Trophoblast cell (in vitro differentiated cells and primary cell): ENCODE data around the gene GCHFR.
A peak's percentile ranks its signal among the peaks of the same experiment; 100 is the strongest.

ENCODE experiments used
- DNase-seq, 2 donors: peaks; one replicate each; pipeline ENCODE4 v3.0.0-alpha.2; 2016
- H2AFZ ChIP-seq: 2 replicates; pipeline ENCODE4 v1.6.1; 2013; ENCODE audit warnings: low read length, moderate library complexity, mild to moderate bottlenecking; ENCODE audit not compliant: insufficient read depth, poor library complexity
- H2AK5ac ChIP-seq: 2 replicates; pipeline ENCODE4 v1.6.1; 2013; ENCODE audit warnings: mild to moderate bottlenecking, low read length
- H2BK120ac ChIP-seq: 2 replicates; pipeline ENCODE4 v1.6.1; 2013; ENCODE audit warnings: low read length, mild to moderate bottlenecking, moderate library complexity; ENCODE audit not compliant: insufficient read depth, poor library complexity
- H2BK12ac ChIP-seq: 2 replicates; pipeline ENCODE4 v1.6.1; 2013; ENCODE audit warnings: mild to moderate bottlenecking, low read length, moderate library complexity
- H2BK5ac ChIP-seq: 2 replicates; pipeline ENCODE4 v1.6.1; 2013; ENCODE audit warnings: low read length, low read depth, moderate library complexity, mild to moderate bottlenecking; ENCODE audit not compliant: poor library complexity
- H3K14ac ChIP-seq: 2 replicates; pipeline ENCODE4 v1.6.1; 2013; ENCODE audit warnings: mild to moderate bottlenecking, low read length
- H3K18ac ChIP-seq: 2 replicates; pipeline ENCODE4 v1.6.1; 2013; ENCODE audit warnings: mild to moderate bottlenecking, low read length
- H3K23ac ChIP-seq: 2 replicates; pipeline ENCODE4 v1.6.1; 2013; ENCODE audit warnings: low read length
- H3K27ac ChIP-seq: 2 replicates; pipeline ENCODE4 v1.5.1; 2013; ENCODE audit warnings: low read depth, mild to moderate bottlenecking, inconsistent platforms, low read length, moderate library complexity
- H3K27me3 ChIP-seq: 2 replicates; pipeline ENCODE4 v1.6.1; 2013; ENCODE audit warnings: inconsistent platforms, mild to moderate bottlenecking, low read length, moderate library complexity; ENCODE audit not compliant: insufficient read depth
- H3K36me3 ChIP-seq, 2 experiments: 1 replicate in 1 of 2; 2 replicates in 1 of 2; pipeline ENCODE4 v1.6.1; 2013; ENCODE audit warnings: low read length in 2 of 2, mild to moderate bottlenecking in 2 of 2, moderate library complexity in 1 of 2; ENCODE audit not compliant: insufficient read depth in 2 of 2, control insufficient read depth in 1 of 2
- H3K4ac ChIP-seq: 2 replicates; pipeline ENCODE4 v1.6.1; 2013; ENCODE audit warnings: low read depth, mild to moderate bottlenecking, low read length, moderate library complexity
- H3K4me1 ChIP-seq, 2 experiments: 1 replicate in 1 of 2; 2 replicates in 1 of 2; pipeline ENCODE4 v1.6.1; 2013; ENCODE audit warnings: low read length in 2 of 2, mild to moderate bottlenecking in 2 of 2, moderate library complexity in 1 of 2; ENCODE audit not compliant: insufficient read depth in 2 of 2, control insufficient read depth in 1 of 2
- H3K4me2 ChIP-seq: 2 replicates; pipeline ENCODE4 v1.6.1; 2013; ENCODE audit warnings: inconsistent platforms, mild to moderate bottlenecking, low read length, moderate library complexity
- H3K4me3 ChIP-seq: 2 replicates; pipeline ENCODE4 v1.5.1; 2013; ENCODE audit warnings: mild to moderate bottlenecking, low read depth, low read length, inconsistent platforms
- H3K79me1 ChIP-seq: one replicate; pipeline ENCODE4 v1.6.1; 2013; ENCODE audit warnings: low read length
- H3K79me2 ChIP-seq: 2 replicates; pipeline ENCODE4 v1.6.1; 2013; ENCODE audit warnings: low read length, mild to moderate bottlenecking; ENCODE audit not compliant: control insufficient read depth, insufficient read depth, poor library complexity
- H3K9ac ChIP-seq: 2 replicates; pipeline ENCODE4 v1.6.1; 2013; ENCODE audit warnings: mild to moderate bottlenecking, low read length
- H3K9me3 ChIP-seq: 2 replicates; pipeline ENCODE4 v1.6.1; 2013; ENCODE audit warnings: low read depth, mild to moderate bottlenecking, control low read depth, inconsistent platforms, low read length; ENCODE audit not compliant: insufficient read depth
- H4K12ac ChIP-seq: 2 replicates; pipeline ENCODE4 v1.6.1; 2013; ENCODE audit warnings: low read depth, mild to moderate bottlenecking, low read length, moderate library complexity
- H4K8ac ChIP-seq: 2 replicates; pipeline ENCODE4 v1.6.1; 2013; ENCODE audit warnings: low read depth, mild to moderate bottlenecking, low read length, moderate library complexity
- H4K91ac ChIP-seq: one replicate; pipeline ENCODE4 v1.6.1; 2013; ENCODE audit warnings: low read depth, mild to moderate bottlenecking, low read length, moderate library complexity
- WGBS: extraction: QIAGEN DNeasy Blood & Tissue Kit; methylation state at CpG from one replicate; pipeline ENCODE4 v1.1.7; 2013; ENCODE audit warnings: missing lambda C conversion rate; ENCODE audit not compliant: insufficient read length, insufficient coverage; ENCODE audit errors: extremely low coverage; 5-methylcytosine and 5-hydroxymethylcytosine counted together

The GCHFR gene

GRCh38 chr15:40806672-40807027 lies 42.8 kb downstream of the GCHFR start:
- Histone ChIP-seq H3K79me1 (peaks cover 10% of the 10 kb centered on the region), H3K36me3 (peaks cover 6 to 8% of the 10 kb centered on the region in 2 experiments), H2BK12ac (no peak overlapping the region), H3K4me1 (peaks cover 3 to 9% of the 10 kb centered on the region in 2 experiments), H3K23ac (no peak overlapping the region), H3K4me3 (peak overlapping the region; percentile 98), H3K4ac (no peak overlapping the region), H3K27me3 (no peaks in the 10 kb centered on the region), H4K12ac (peak overlapping the region; percentile 60), H3K18ac (peak overlapping the region; percentile 30), H2AFZ (no peak overlapping the region), H4K91ac (peak overlapping the region; percentile 37), H3K4me2 (peak overlapping the region; percentile 64), H3K14ac (peak overlapping the region; percentile 26), H4K8ac (peak overlapping the region; percentile 99), H2BK5ac (no peak overlapping the region), H2BK120ac (no peak overlapping the region), H3K27ac (no peak overlapping the region), H3K9ac (peak overlapping the region; percentile 44), H3K9me3 (peaks cover 3% of the 10 kb centered on the region), H3K79me2 (peaks cover 7% of the 10 kb centered on the region), H2AK5ac (no peak overlapping the region)
- no CpG with 5 or more reads among the region's 2 CpGs for WGBS
- no peak for DNase-seq

GRCh38 chr15:40807028-40807887 lies 43.4 kb downstream of the GCHFR start, which contains the start of the genes DNAJC17 and ZFYVE19:
Gene DNAJC17 (minus strand): TSS chr15:40807473. CDS start chr15:40807446, 27 bp downstream.
Gene ZFYVE19 (plus strand): TSS chr15:40807089. CDS start chr15:40807590, 501 bp downstream.
- Histone ChIP-seq H3K18ac (peak within 1 kb of the TSS; percentile 97), H2AK5ac (peak within 1 kb of the TSS; percentile 55)

DNA sequence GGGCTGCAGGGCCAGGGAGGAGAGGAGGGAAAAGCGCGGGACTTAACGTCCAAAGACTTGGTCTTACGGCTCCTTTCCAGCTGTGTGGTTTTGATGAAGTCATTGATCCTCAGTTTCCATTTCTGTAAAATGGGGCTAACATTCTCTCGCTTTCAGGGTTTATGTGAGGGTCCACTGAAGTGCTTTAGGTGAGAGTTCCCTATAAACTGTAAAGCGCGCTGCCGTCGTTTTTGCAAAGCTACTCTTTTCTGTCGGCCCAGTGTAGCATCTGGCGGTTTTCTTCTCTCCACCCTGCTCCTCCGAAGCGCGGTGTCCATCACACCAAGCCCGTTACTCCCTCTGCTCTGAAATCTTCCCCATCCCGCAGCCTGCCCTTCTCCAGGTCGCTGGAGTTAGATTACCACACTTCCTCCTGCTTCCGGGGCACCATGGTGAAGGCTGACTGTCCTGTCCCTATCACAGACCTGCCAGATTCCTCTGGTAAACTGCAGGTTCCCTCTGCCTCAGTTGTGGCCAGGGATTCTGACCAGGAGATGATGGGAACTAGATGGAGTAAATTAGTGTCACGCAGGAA lies 44.1 kb downstream of the GCHFR start:
- Histone ChIP-seq H3K27ac (no peak overlapping the region), H3K18ac (peak overlapping the region; percentile 85), H3K4ac (peak overlapping the region; percentile 55), H2BK5ac (no peak overlapping the region), H3K36me3 (peaks cover 9 to 11% of the 10 kb centered on the region in 2 experiments), H3K4me3 (peak overlapping the region; percentile 79), H3K27me3 (no peaks in the 10 kb centered on the region), H2AK5ac (peak overlapping the region; percentile 51), H3K4me2 (peak overlapping the region; percentile 73), H3K23ac (no peak overlapping the region), H3K79me1 (peaks cover 10% of the 10 kb centered on the region), H4K8ac (peak overlapping the region; percentile 78), H4K12ac (peak overlapping the region; percentile 78), H3K79me2 (peaks cover 7% of the 10 kb centered on the region), H3K9me3 (peaks cover 3% of the 10 kb centered on the region), H3K14ac (peak overlapping the region; percentile 83), H2AFZ (peak overlapping the region; percentile 78), H3K9ac (peak overlapping the region; percentile 57), H2BK120ac (no peak overlapping the region), H3K4me1 (peaks cover 3 to 9% of the 10 kb centered on the region in 2 experiments), H2BK12ac (no peak overlapping the region), H4K91ac (peak overlapping the region; percentile 53)
- DNase-seq, result no peak
- WGBS, result no CpG with 5 or more reads among the region's 19 CpGs

More at GRCh38 chr15:40807028-40807887, 43.4 kb downstream of the GCHFR start, which contains the start of the genes DNAJC17 and ZFYVE19:
- H3K79me2 ChIP-seq, result peaks cover 7% of the 10 kb centered on the region
- H2BK120ac ChIP-seq, result peak within 1 kb of the TSS; percentile 70
- peaks cover 10% of the 10 kb centered on the region for H3K79me1 ChIP-seq
- peaks cover 6 to 8% of the 10 kb centered on the region in 2 experiments for H3K36me3 ChIP-seq
- peak within 1 kb of the TSS; percentile 81 for H2BK5ac ChIP-seq
- H3K27me3 ChIP-seq, result no peaks in the 10 kb centered on the region
- H3K4me3 ChIP-seq, result peak within 1 kb of the TSS; percentile 98
- peak within 1 kb of the TSS; percentile 96 for H4K12ac ChIP-seq
- H4K8ac ChIP-seq, result peak within 1 kb of the TSS; percentile 99
- peak within 1 kb of the TSS; percentile 95 for H2AFZ ChIP-seq
- H3K4ac ChIP-seq, result peak within 1 kb of the TSS; percentile 77
- WGBS, result no CpG with 5 or more reads among the region's 64 CpGs
- H3K4me1 ChIP-seq, result peaks cover 3 to 9% of the 10 kb centered on the region in 2 experiments
- DNase-seq, result peak; percentile 99
- H3K9ac ChIP-seq, result peak within 1 kb of the TSS; percentile 88
- H3K23ac ChIP-seq, result no peak within 1 kb of the TSS
- H3K27ac ChIP-seq, result peak within 1 kb of the TSS; percentile 77
- H2BK12ac ChIP-seq, result peak within 1 kb of the TSS; percentile 28
- H4K91ac ChIP-seq, result peak within 1 kb of the TSS; percentile 96
- peaks cover 3% of the 10 kb centered on the region for H3K9me3 ChIP-seq
- peak within 1 kb of the TSS; percentile 96 for H3K14ac ChIP-seq
- H3K4me2 ChIP-seq, result peak within 1 kb of the TSS; percentile 73

DNA sequence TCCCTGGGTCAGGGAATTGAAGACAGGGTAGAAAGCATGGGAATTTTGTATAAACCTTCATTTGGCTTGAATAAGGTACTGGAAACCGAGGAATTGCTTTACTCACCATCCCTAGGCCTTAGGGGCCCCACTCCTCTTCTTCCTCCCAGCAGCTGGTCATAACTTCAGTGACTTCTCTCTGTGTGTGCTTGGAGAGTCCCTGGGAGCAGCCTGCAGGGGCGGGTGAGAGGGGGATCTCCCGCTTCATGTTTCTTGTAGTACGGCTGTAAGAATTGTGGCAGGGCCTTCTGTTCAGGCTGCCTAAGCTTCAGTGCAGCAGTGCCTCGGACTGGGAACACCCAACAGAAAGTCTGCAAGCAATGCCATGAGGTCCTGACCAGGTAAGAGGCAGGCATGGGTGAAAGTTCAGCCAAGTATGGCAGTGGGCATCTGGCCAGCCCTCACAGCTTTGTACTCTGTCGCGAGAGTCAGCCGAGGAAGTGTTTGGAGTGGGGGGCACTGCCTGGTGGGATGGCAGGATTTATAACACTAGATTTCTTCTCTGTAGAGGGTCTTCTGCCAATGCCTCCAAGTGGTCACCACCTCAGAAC lies 45.1 kb downstream of the GCHFR start:
- no peak overlapping the region for H2AFZ ChIP-seq
- no peak overlapping the region for H3K4me2 ChIP-seq
- no peak overlapping the region for H2BK5ac ChIP-seq
- peaks cover 3% of the 10 kb centered on the region for H3K9me3 ChIP-seq
- peaks cover 10% of the 10 kb centered on the region for H3K79me1 ChIP-seq
- peaks cover 16 to 19% of the 10 kb centered on the region in 2 experiments for H3K36me3 ChIP-seq
- no CpG with 5 or more reads among the region's 8 CpGs for WGBS
- H3K4ac ChIP-seq, result no peak overlapping the region
- H2BK120ac ChIP-seq, result no peak overlapping the region
- no peak for DNase-seq
- no peak overlapping the region for H3K27ac ChIP-seq
- H4K91ac ChIP-seq, result no peak overlapping the region
- H4K8ac ChIP-seq, result no peak overlapping the region
- no peak overlapping the region for H4K12ac ChIP-seq
- H3K14ac ChIP-seq, result no peak overlapping the region
- H3K4me3 ChIP-seq, result no peak overlapping the region
- no peaks in the 10 kb centered on the region for H3K27me3 ChIP-seq
- H2BK12ac ChIP-seq, result no peak overlapping the region
- H3K4me1 ChIP-seq, result peaks cover 3 to 9% of the 10 kb centered on the region in 2 experiments
- no peak overlapping the region for H3K23ac ChIP-seq
- peaks cover 7% of the 10 kb centered on the region for H3K79me2 ChIP-seq
- no peak overlapping the region for H2AK5ac ChIP-seq
- H3K9ac ChIP-seq, result no peak overlapping the region
- H3K18ac ChIP-seq, result no peak overlapping the region
